Retinal pigment epithelial cell (primary cell): Measurements from ENCODE around the gene RNGTT.
"Not testable (repeated sequence)": the region's sequence is repeated elsewhere in the genome, so short reads cannot be mapped to it uniquely, and the experiment has no call there.

Experiments used
- DNase-seq: peaks from one replicate; pipeline ENCODE4 v3.0.0-alpha.2; 2010; ENCODE audit warnings: low read depth
- H3K4me3 ChIP-seq: 2 replicates; pipeline ENCODE4 v1.5.1; 2011; ENCODE audit warnings: mild to moderate bottlenecking, low read length, control low read depth, moderate library complexity
- TF ChIP-seq, protein P1 (sequence below): conservative IDR thresholded peaks from 2 replicates; pipeline ENCODE4 v1.5.1; 2011; ENCODE audit warnings: low read depth, low read length, control low read depth, inconsistent platforms

Gene RNGTT

DNA sequence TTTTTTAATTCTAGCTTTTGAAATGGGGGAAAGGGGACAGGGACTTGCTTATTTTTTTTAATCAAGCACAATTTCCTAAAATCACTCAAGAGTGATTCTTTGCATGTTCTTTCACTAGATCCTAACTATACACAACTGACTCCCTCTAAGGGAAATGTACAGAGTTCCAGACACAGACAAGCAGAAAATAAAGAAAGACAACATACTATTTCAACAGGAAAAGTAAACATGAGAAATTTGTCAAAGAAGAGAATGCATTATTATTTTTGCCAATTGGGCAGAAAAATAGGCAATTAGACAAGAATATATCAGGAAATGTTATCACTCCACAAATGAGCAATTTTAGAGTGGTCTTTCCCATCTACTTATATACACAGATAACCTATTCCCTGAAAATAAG is 128.2 kb downstream of the RNGTT start:
- H3K4me3 ChIP-seq, result no peak overlapping the region
- TF ChIP-seq, protein P1, sequence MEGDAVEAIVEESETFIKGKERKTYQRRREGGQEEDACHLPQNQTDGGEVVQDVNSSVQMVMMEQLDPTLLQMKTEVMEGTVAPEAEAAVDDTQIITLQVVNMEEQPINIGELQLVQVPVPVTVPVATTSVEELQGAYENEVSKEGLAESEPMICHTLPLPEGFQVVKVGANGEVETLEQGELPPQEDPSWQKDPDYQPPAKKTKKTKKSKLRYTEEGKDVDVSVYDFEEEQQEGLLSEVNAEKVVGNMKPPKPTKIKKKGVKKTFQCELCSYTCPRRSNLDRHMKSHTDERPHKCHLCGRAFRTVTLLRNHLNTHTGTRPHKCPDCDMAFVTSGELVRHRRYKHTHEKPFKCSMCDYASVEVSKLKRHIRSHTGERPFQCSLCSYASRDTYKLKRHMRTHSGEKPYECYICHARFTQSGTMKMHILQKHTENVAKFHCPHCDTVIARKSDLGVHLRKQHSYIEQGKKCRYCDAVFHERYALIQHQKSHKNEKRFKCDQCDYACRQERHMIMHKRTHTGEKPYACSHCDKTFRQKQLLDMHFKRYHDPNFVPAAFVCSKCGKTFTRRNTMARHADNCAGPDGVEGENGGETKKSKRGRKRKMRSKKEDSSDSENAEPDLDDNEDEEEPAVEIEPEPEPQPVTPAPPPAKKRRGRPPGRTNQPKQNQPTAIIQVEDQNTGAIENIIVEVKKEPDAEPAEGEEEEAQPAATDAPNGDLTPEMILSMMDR, result no peak
- DNase-seq, result no peak

DNA sequence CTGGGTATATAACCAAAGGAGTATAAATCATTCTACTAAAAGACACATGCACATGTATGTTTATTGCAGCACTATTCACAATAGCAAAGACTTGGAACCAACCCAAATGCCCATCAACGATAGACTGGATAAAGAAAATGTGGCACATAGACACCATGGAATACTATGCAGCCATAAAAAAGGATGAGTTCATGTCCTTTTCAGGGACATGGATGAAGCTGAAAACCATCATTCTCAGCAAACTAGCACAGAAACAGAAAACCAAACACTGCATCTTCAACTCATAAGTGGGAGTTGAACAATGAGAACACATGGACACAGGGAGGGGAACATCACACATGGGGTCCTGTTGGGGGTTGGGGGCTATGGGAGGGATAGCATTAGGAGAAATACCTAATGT is 130.3 kb downstream of the RNGTT start:
- H3K4me3 ChIP-seq, DNase-seq: not testable (repeated sequence)

DNA sequence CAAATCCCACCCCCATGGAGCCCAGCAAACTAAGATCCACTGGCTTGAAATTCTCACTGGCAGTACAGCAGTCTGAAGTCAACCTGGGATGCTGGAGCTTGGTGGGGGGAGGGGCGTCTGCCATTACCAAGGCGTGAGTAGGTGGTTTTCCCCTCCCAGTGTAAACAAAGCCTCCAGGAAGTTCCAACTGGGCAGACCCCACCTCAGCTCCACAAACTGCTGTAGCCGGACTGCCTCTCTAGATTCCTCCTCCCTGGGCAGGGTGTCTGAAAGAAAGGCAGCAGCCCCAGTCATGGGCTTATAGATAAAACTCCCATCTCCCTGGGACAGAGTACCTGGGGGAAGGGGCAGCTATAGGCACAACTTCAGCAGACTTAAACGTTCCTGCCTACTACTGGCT is 135.8 kb downstream of the RNGTT start:
- DNase-seq, result not testable (repeated sequence)

DNA sequence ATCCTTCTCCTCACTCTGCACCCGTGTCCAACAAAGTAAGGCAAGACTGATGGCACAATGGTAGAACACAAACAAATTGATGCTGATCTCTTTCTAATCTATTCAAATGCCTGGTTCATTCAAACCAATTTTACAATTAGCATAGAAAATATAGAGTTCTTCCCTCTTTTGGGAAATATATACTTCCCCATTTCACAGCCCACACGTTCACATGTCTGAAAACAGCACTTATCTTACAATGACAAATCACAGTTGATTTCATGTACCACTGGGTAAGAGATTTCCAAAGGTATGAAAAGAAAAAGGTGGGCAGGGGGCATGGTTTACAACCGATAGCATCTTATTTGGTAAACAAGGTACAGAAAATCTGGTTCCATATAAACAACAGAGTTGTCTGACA is 137.6 kb downstream of the RNGTT start:
- no peak overlapping the region for H3K4me3 ChIP-seq
- DNase-seq, result no peak
- TF ChIP-seq, protein P1, result no peak

More for the DNA sequence above, 135.8 kb downstream of the RNGTT start:
- not testable (repeated sequence) for H3K4me3 ChIP-seq

DNA sequence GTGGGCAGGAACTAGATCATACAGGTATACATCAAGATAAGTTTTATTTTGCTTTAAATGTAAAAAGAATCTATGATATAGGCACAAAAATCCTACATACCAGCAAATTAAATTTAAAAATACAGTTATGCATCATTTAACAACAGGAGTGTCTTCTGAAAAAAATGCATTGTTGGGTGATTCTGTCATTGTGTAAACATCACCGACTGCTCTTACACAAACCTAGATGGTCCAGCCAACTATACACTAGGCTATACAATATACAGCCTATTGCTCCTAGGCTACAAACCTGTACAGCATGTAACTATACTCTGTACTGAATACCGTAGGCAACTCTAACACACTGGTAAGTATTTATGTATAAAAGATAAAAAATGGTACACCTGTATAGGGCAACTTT is 139.4 kb downstream of the RNGTT start:
- no peak for DNase-seq

DNA sequence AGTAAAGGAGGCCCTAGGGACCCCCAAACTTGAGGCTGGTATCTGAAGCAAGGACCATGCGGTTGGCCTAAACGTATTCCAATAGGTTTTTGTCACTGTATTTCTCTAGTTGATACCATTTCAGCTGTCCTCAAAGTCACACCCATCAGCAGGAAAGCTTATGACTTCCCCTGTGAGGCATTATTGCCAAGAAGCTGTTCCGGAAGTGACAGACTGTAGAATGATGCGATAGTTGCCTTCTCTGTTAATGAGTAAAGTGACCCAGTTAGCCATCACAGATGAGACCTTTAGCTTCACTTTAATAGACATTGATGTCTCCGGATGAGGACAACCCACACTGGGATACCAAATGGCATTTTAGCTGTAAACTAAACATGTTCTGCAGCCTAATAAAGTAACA is 147.9 kb downstream of the RNGTT start:
- no peak overlapping the region for H3K4me3 ChIP-seq
- TF ChIP-seq, protein P1, result no peak
- no peak for DNase-seq

More for the DNA sequence above, 139.4 kb downstream of the RNGTT start:
- H3K4me3 ChIP-seq, result no peak overlapping the region
- TF ChIP-seq, protein P1, result no peak

DNA sequence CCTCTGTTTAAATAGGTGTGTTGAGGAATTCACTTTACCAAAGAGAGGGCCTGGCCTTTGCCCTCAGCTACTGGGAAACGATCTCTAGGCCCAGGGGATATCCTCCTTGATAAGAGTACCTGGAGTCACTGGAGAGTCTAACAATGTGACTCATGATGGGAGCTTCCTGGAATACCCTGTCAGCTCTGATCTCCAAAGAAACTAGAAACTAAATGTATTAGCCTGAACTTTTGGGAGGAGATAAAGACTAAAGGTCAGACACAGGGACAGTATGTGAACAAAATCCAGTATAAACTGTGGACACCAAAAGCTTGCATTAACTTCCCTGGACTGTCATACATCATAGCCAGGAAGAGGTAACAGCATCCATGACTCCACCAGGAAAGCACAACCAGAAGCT is 148.5 kb downstream of the RNGTT start:
- DNase-seq, result no peak
- no peak overlapping the region for H3K4me3 ChIP-seq
- TF ChIP-seq, protein P1, result no peak

DNA sequence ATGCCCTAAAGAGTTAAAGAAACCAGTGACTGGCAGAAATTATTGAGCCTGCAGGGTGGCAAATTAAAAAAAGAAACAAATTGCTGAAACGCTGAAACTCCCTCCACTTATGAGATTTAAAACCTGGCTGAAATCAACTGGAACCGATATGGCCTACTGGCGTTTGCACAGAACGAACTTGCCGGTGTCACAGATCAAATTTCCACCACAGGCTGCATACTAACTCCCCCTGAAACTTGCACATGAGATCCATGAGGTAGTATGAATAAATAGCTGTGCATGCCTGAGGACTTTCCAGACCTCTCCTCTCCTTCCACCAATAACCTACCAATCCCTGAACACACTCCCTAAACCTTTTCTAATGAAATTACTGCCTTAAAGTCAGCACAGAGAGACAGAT is 150.4 kb downstream of the RNGTT start:
- no peak overlapping the region for H3K4me3 ChIP-seq
- DNase-seq, result no peak
- TF ChIP-seq, protein P1, result no peak
